Uterus (tissue), 4 donors: ENCODE data around the gene PDE6A. TPM values are rescaled to one million over a fixed set of nuclear protein-coding genes. Genes with fewer than 3 reads are reported as not detected.

ENCODE experiments used
- DNase-seq, 2 donors: peaks; one replicate each; pipeline ENCODE4 v3.0.0-alpha.2; 2019 to 2020
- H3K27ac ChIP-seq, 2 donors: fragments of 200-600 bp; sonication (generic); 1 replicate in 1 of 2; 2 replicates in 1 of 2; pipeline ENCODE4 v1.5.1; 2016 to 2018
- H3K27me3 ChIP-seq, 2 donors: fragments of 200-600 bp; sonication (generic); one replicate each; pipeline ENCODE4 v1.5.1; 2018 to 2019; ENCODE audit warnings: control low read depth in 1 of 2
- H3K36me3 ChIP-seq, 2 donors: fragments of 200-600 bp; sonication (generic); one replicate each; pipeline ENCODE4 v1.5.1; 2019; ENCODE audit warnings: control low read depth in 1 of 2
- H3K4me1 ChIP-seq, 2 donors: fragments of 200-600 bp; sonication (generic); one replicate each; pipeline ENCODE4 v1.5.1; 2018 to 2019; ENCODE audit warnings: control low read depth in 1 of 2
- H3K4me3 ChIP-seq, 2 donors: fragments of 200-600 bp; sonication (generic); 1 replicate in 1 of 2; 2 replicates in 1 of 2; pipeline ENCODE4 v1.5.1; 2018 to 2019; ENCODE audit warnings: mild to moderate bottlenecking in 1 of 2
- H3K9me3 ChIP-seq, 2 donors: fragments of 200-600 bp; sonication (generic); one replicate each; pipeline ENCODE4 v1.5.1; 2019; ENCODE audit warnings: control low read depth in 1 of 2
- POLR2A ChIP-seq, 2 donors: fragments of 450-650 bp; IDR thresholded peaks; one replicate each; pipeline ENCODE4 v1.6.1; 2016; ENCODE audit warnings: antibody characterized with exemption in 2 of 2, mild to moderate bottlenecking in 1 of 2, moderate library complexity in 1 of 2
- intact Hi-C: fragments of 100-400 bp; cut with DNase I; formaldehyde crosslinking; loops from one replicate; pipeline ENCODE4 v1.15.1; 2023; ENCODE audit warnings: low total_unique reads
- total RNA-seq, 4 donors: library from RNA; depleted of rRNA in 3 of 4; stranded (reverse); fragments of >200 nt in 3 of 4; gene quantifications; one replicate each; pipeline versions ENCODE4 v1.1.0 to v1.2.4, GENCODE V29; 2014 to 2023
- TF ChIP-seq, protein P1 (sequence below), 4 experiments: fragments of 200-600 bp in 2 of 4; fragments of 450-650 bp in 2 of 4; sonication (generic) in 2 of 4; IDR thresholded peaks; one replicate each; pipeline ENCODE4 v1.5.1; 2016 to 2019; ENCODE audit warnings: antibody characterized with exemption in 4 of 4, mild to moderate bottlenecking in 2 of 4, moderate library complexity in 1 of 4
- donor health status: DM: yes; HTN: yes; CAD: no.

PDE6A gene
- total RNA-seq, 4 donors from 2014 or later = 0.07 TPM; not detected in 3

DNA sequence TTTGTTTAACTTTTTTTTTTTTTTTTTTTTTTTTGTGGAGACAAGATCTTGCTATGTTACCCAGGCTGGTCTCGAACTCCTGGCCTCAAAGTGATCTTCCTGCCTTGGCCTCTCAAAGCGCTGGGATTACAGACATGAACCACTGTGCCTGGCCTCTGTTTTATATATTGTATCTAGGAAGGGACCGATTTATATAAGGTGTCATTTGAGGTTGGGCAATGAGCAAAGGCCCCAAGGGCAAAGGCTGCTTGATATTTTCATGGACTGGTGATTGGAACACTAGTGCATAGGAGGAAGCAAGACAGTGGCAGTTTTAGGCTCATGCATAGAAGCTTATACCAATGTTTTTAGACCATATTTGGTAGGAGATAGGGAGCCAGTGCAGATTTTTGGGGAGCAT is 19.1 kb upstream of the PDE6A start:
- H3K4me1 ChIP-seq = no peaks in the 10 kb centered on the region
- DNase-seq = no peak
- intact Hi-C loops = no loop called here
- no peak for TF ChIP-seq POLR2A (IDR thresholded peaks at IDR 0.05)
- TF ChIP-seq, protein P1, sequence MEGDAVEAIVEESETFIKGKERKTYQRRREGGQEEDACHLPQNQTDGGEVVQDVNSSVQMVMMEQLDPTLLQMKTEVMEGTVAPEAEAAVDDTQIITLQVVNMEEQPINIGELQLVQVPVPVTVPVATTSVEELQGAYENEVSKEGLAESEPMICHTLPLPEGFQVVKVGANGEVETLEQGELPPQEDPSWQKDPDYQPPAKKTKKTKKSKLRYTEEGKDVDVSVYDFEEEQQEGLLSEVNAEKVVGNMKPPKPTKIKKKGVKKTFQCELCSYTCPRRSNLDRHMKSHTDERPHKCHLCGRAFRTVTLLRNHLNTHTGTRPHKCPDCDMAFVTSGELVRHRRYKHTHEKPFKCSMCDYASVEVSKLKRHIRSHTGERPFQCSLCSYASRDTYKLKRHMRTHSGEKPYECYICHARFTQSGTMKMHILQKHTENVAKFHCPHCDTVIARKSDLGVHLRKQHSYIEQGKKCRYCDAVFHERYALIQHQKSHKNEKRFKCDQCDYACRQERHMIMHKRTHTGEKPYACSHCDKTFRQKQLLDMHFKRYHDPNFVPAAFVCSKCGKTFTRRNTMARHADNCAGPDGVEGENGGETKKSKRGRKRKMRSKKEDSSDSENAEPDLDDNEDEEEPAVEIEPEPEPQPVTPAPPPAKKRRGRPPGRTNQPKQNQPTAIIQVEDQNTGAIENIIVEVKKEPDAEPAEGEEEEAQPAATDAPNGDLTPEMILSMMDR (IDR thresholded peaks at IDR 0.05) = no peak
- no peak overlapping the region for H3K4me3 ChIP-seq
- H3K27ac ChIP-seq = no peak overlapping the region
- H3K36me3 ChIP-seq = no peaks in the 10 kb centered on the region
- H3K9me3 ChIP-seq = no peaks in the 10 kb centered on the region
- no peaks in the 10 kb centered on the region for H3K27me3 ChIP-seq

DNA sequence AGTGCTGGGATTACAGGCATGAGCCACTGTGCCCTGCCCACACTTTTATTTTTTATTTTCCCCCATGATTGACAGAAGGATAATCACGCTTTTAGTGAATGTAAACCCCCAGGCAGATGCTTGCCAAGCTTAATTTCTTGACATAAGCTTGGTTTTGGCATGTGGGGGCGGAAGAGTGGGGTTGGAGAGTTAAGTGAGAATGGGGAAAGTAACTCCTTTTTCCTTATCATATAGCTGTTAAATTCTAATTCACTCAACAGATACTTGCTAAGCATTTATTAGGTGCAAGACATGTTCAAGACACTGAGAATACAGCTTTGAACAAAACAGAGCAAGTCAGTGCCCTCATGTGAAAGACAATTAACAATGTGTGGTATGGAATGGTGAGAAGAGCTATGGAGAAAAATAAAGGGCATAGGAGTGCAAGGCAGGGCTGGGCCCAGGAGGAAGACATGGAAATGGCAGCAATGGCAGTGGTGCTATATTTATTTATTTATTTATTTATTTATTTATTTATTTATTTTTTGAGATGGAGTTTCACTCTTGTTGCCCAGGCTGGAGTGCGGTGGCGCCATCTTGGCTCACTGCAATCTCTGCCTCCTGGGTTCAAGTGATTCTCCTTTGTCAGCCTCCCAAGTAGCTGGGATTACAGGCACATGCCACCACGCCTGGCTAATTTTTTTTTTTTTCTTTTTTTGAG is 18.2 kb upstream of the PDE6A start:
- no peak for DNase-seq
- no peaks in the 10 kb centered on the region for H3K36me3 ChIP-seq
- TF ChIP-seq, protein P1 (IDR thresholded peaks at IDR 0.05) = no peak
- TF ChIP-seq POLR2A (IDR thresholded peaks at IDR 0.05) = no peak
- no peak overlapping the region for H3K27ac ChIP-seq
- no peaks in the 10 kb centered on the region for H3K4me1 ChIP-seq
- no peak overlapping the region for H3K4me3 ChIP-seq
- H3K9me3 ChIP-seq = no peaks in the 10 kb centered on the region
- intact Hi-C loops = no loop called here
- H3K27me3 ChIP-seq = no peaks in the 10 kb centered on the region

DNA sequence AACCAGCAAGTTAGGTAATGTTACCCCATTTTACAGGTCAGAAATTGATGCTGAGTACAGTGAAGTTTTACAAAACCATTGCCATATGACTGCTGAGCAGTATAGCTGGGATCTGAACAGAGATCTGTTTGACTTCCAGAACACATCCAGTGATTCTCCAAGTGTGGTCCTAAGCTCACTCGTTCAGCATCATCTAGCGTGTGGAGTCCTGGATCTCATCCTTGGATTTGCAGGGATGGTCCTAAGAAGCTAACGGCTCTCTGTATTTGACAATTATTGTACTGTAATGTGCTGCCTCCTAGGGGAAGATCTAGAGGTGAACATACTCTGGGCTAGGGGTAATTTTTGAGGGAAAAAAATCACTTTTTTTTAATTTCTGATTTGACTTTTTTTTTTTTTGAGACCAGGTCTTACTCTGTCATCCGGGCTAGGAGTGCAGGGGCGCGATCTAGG is 17.4 kb upstream of the PDE6A start:
- TF ChIP-seq, protein P1 (IDR thresholded peaks at IDR 0.05) = peak in 1 of 4 experiments; percentile 11
- TF ChIP-seq POLR2A (IDR thresholded peaks at IDR 0.05) = no peak
- intact Hi-C loops = no loop called here
- no peaks in the 10 kb centered on the region for H3K36me3 ChIP-seq
- DNase-seq = no peak
- H3K27me3 ChIP-seq = no peaks in the 10 kb centered on the region
- H3K4me3 ChIP-seq = no peak overlapping the region
- H3K27ac ChIP-seq = peak overlapping the region in 1 of 2 donors; percentile 87
- no peaks in the 10 kb centered on the region for H3K4me1 ChIP-seq
- no peaks in the 10 kb centered on the region for H3K9me3 ChIP-seq

DNA sequence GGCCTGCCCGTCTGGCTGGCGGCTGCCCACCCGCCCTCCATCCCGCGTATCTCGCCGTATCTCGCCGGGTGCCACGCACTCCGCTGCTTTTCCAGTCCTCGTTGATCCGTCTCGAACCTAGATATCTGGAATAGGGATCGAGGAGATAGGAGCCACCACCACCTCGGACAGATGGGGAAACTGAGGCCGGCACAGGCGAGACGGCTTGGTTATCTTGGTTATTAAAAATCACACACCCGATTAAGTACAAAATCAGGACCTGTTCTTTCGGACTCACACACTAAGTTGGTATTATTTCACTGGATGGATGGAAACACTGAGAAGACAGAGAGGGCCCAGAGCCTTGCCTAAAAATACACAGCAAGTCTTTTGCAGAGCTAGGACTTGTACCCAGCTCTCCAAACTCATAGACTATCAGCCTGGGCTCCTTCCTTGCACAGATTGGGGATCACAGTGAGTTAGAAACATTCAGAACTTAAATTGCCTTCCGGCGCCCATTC is 16.6 kb upstream of the PDE6A start:
- H3K27me3 ChIP-seq = no peaks in the 10 kb centered on the region
- H3K4me1 ChIP-seq = no peaks in the 10 kb centered on the region
- H3K36me3 ChIP-seq = no peaks in the 10 kb centered on the region
- intact Hi-C loops = no loop called here
- DNase-seq = no peak
- no peak for TF ChIP-seq POLR2A (IDR thresholded peaks at IDR 0.05)
- TF ChIP-seq, protein P1 (IDR thresholded peaks at IDR 0.05) = no peak
- H3K27ac ChIP-seq = peak overlapping the region; percentile 87 to 88
- H3K9me3 ChIP-seq = no peaks in the 10 kb centered on the region
- H3K4me3 ChIP-seq = peak overlapping the region; percentile 82 to 95
